ENCODE results near the gene GLIS1. TPM values are rescaled to one million over a fixed set of nuclear protein-coding genes. Genes with fewer than 3 reads are reported as not detected.

GLIS1 gene
- total and polyA plus RNA-seq, 2 experiments from 2014 or later: 0.22 to 0.61 TPM

DNA sequence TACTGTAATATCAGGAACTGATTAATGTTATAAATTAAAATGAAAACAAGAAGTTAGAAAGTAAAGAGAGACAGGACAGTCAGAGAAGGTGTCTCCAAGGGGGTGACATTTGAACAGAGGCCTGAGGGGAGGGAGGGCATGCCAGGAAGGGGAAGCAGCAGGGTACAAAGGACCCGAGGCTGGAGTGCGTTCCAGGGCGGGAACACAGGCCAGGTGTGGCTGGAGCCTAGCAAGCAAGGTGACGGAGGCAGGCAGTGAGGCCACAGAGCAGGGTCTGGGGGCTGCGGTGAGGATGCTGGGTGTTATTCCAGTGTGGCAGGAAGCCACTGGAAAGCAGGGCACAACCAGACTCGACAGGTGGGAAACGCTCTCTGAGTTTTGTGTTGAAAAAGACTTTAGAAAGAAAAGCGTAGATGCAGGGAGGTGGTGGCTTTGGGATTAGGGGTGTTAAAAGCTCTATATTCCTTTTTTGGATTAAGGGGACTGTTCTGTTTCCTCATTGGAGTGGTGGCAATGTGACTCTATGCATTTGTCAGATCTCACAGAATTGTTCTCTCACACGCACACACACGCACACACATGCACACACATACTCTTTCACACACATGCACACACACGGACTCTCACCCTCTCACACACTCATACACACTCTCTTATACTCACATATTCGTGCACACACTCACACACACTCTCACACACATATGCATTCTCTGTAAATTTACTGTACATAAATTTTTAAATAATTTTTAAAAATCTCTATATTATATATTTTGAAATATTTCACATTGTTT lies 124.5 kb downstream of the GLIS1 start:
- Histone ChIP-seq H2AFZ (no peak overlapping the region), H3K27ac (no peak overlapping the region), H4K20me1 (ENCODE audit: insufficient read depth) (no peaks in the 10 kb centered on the region), H3K4me1 (ENCODE audit: insufficient read depth) (no peaks in the 10 kb centered on the region), H3K9me3 (ENCODE audit: low read depth) (no peaks in the 10 kb centered on the region), H3K79me2 (ENCODE audit: insufficient read depth) (no peaks in the 10 kb centered on the region), H3F3A (ENCODE audit: insufficient read depth) (no peaks in the 10 kb centered on the region), H3K9me2 (ENCODE audit: insufficient read depth) (no peaks in the 10 kb centered on the region), H3K4me2 (ENCODE audit: unreplicated experiment) (no peak overlapping the region), H3K27me3 (replicated peaks; ENCODE audit: insufficient read depth) (no peaks in the 10 kb centered on the region), H3K4me3 (no peak overlapping the region), H3K36me3 (ENCODE audit: low read depth) (no peaks in the 10 kb centered on the region), H3K9ac (no peak overlapping the region)
- WGBS, 2 experiments (ENCODE audit: low coverage in 1 of 2, low lambda C conversion rate in 2 of 2, missing lambda C conversion rate in 2 of 2): 69 to 70% methylated on average over 12 of the region's 12 CpGs
- no peak for DNase-seq
- no peak for TF ChIP-seq EZH2 (IDR thresholded peaks at IDR 0.05; ENCODE audit: insufficient read depth, poor library complexity, severe bottlenecking)
- no peak for TF ChIP-seq EZH2phosphoT487 (IDR thresholded peaks at IDR 0.05; ENCODE audit: insufficient read depth, low read depth)
- in situ Hi-C loops (cut with MboI): no loop called here

DNA sequence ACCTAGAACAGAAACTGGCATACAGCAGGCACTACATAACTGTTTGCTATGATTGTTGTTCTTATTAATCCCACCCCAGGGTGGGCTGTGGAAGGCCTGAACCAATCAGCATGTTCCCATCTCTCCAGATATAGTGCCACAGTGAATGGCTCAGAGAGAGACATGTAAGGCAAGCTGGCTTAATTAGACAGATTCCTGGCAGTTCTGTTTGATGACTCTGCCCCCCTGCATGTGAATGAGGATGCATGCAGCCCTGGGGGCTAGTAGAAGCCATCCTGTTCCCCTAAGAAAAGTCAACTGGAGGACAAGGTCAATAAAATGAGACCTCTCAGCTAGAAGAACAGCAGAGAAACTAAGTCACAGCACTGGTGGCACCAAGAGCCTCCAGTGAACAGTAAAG lies 130.3 kb downstream of the GLIS1 start:
- Histone ChIP-seq H2AFZ (no peak overlapping the region), H3K4me2 (ENCODE audit: unreplicated experiment) (no peak overlapping the region), H3K9ac (no peak overlapping the region), H3F3A (ENCODE audit: insufficient read depth) (no peaks in the 10 kb centered on the region), H3K27ac (no peak overlapping the region), H3K36me3 (ENCODE audit: low read depth) (no peaks in the 10 kb centered on the region), H3K9me3 (ENCODE audit: low read depth) (no peaks in the 10 kb centered on the region), H4K20me1 (ENCODE audit: insufficient read depth) (no peaks in the 10 kb centered on the region), H3K27me3 (replicated peaks; ENCODE audit: insufficient read depth) (no peaks in the 10 kb centered on the region), H3K4me3 (no peak overlapping the region), H3K79me2 (ENCODE audit: insufficient read depth) (no peaks in the 10 kb centered on the region), H3K4me1 (ENCODE audit: insufficient read depth) (no peaks in the 10 kb centered on the region), H3K9me2 (ENCODE audit: insufficient read depth) (no peaks in the 10 kb centered on the region)
- TF ChIP-seq EZH2phosphoT487 (IDR thresholded peaks at IDR 0.05; ENCODE audit: insufficient read depth, low read depth) (no peak), EZH2 (IDR thresholded peaks at IDR 0.05; ENCODE audit: insufficient read depth, poor library complexity, severe bottlenecking) (no peak)
- no peak for DNase-seq
- in situ Hi-C loops (cut with MboI): no loop called here

- Histone ChIP-seq H3K79me2 (ENCODE audit: insufficient read depth) (no peaks in the 10 kb centered on the region), H3K4me1 (ENCODE audit: insufficient read depth) (no peaks in the 10 kb centered on the region), H3K4me3 (no peak overlapping the region), H3K27ac (no peak overlapping the region), H2AFZ (no peak overlapping the region), H3F3A (ENCODE audit: insufficient read depth) (no peaks in the 10 kb centered on the region), H3K9me2 (ENCODE audit: insufficient read depth) (no peaks in the 10 kb centered on the region), H3K4me2 (ENCODE audit: unreplicated experiment) (no peak overlapping the region), H3K9me3 (ENCODE audit: low read depth) (no peaks in the 10 kb centered on the region), H4K20me1 (ENCODE audit: insufficient read depth) (no peaks in the 10 kb centered on the region), H3K9ac (no peak overlapping the region), H3K36me3 (ENCODE audit: low read depth) (no peaks in the 10 kb centered on the region), H3K27me3 (replicated peaks; ENCODE audit: insufficient read depth) (no peaks in the 10 kb centered on the region)
- in situ Hi-C loops (cut with MboI): no loop called here
- WGBS, 2 experiments (ENCODE audit: low coverage in 1 of 2, low lambda C conversion rate in 2 of 2, missing lambda C conversion rate in 2 of 2): 92 to 100% methylated on average over 2 of the region's 2 CpGs
- DNase-seq: no peak
- TF ChIP-seq EZH2 (IDR thresholded peaks at IDR 0.05; ENCODE audit: insufficient read depth, poor library complexity, severe bottlenecking): no peak
- TF ChIP-seq EZH2phosphoT487 (IDR thresholded peaks at IDR 0.05; ENCODE audit: insufficient read depth, low read depth): no peak
These were observed 130.9 kb downstream of the GLIS1 start for GRCh38 chr1:53608071-53608470.

DNA sequence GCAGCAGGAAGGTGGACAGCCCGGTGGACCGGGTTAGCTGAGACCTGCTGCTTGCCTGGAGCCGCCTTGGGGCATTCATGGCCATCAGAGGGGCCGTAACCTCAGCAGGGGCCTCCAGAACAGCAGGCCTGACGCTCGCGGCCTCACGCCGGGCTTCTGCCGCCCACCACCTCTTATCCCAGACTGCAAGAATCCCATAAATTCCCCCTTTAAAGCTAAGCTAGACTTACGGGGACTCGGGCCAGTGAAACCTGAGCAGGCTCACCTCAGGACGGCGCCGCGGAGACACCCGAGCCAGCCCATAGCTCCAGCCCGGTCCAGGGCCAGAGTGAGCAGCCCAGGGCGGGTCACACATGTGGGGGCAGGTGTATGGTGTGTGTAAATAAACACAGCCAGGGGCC lies 132.3 kb downstream of the GLIS1 start:
- Histone ChIP-seq H3K4me3 (no peak overlapping the region), H3K79me2 (ENCODE audit: insufficient read depth) (no peaks in the 10 kb centered on the region), H3K4me1 (ENCODE audit: insufficient read depth) (no peaks in the 10 kb centered on the region), H3K9ac (no peak overlapping the region), H3K27ac (no peak overlapping the region), H3K4me2 (ENCODE audit: unreplicated experiment) (no peak overlapping the region), H3K9me2 (ENCODE audit: insufficient read depth) (no peaks in the 10 kb centered on the region), H3F3A (ENCODE audit: insufficient read depth) (no peaks in the 10 kb centered on the region), H4K20me1 (ENCODE audit: insufficient read depth) (no peaks in the 10 kb centered on the region), H3K27me3 (replicated peaks; ENCODE audit: insufficient read depth) (no peaks in the 10 kb centered on the region), H3K9me3 (ENCODE audit: low read depth) (no peaks in the 10 kb centered on the region), H3K36me3 (ENCODE audit: low read depth) (no peaks in the 10 kb centered on the region), H2AFZ (no peak overlapping the region)
- in situ Hi-C loops (cut with MboI): no loop called here
- WGBS, 2 experiments (ENCODE audit: low coverage in 1 of 2, low lambda C conversion rate in 2 of 2, missing lambda C conversion rate in 2 of 2): 83 to 86% methylated on average over 19 of the region's 19 CpGs
- TF ChIP-seq EZH2 (IDR thresholded peaks at IDR 0.05; ENCODE audit: insufficient read depth, poor library complexity, severe bottlenecking): no peak
- TF ChIP-seq EZH2phosphoT487 (IDR thresholded peaks at IDR 0.05; ENCODE audit: insufficient read depth, low read depth): no peak
- no peak for DNase-seq

Measured in GM23248 (cell line).